AML-193 (cell line): ENCODE data around the gene MTM1.
A peak's percentile ranks its signal among the peaks of the same experiment; 100 is the strongest.

Experiments
- DNase-seq, 2 experiments: peaks; one replicate each; lab custom pipeline; 2025; lab: John Stamatoyannopoulos, UW

Gene MTM1

DNA sequence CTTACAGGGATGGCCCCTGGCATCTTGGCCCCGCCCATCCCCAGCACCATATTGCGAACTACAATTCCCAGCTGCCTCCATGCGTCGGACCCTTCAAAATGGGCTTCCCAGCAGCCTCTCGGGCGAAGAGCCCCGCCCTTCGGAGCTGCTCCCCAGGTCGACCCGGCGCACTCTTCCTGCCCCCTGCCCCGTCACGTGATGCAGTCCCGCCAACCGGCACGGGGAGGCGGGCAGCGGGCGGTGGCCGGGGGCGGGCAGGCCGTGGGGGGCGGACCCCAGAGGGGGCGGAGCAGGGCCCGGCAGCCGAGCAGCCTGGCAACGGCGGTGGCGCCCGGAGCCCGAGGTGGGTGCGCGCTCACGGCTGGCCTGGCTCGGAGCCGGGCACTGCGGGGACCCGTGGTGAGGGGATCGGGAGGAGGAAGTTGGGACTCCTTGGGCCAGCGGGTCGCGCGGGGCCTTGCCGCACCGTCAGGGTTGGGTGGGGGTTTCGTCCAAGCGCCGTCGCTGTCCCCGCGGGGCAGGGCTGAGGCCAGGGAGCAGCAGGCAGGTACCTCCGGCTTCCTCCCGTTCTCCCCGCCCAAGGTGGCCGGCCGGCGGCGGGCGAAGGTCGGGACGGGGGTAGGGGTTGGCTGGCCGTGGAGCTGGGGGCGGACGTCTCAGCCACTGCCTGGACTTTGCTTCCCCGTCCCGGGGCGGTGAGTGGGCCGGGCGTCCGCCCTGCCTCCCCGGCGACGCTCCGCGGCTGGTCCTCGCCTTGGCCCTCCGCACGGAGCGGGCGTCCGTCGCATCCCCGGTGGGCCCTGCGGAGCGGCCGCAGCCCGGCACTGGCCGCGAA, at the start of gene MTM1:
Gene MTM1, plus strand, starts transcription at position 302 of the 835 bp plus-strand sequence. CDS start 23,994 bp downstream, outside the sequence.
- peak; percentile 74 to 79 for DNase-seq

DNA sequence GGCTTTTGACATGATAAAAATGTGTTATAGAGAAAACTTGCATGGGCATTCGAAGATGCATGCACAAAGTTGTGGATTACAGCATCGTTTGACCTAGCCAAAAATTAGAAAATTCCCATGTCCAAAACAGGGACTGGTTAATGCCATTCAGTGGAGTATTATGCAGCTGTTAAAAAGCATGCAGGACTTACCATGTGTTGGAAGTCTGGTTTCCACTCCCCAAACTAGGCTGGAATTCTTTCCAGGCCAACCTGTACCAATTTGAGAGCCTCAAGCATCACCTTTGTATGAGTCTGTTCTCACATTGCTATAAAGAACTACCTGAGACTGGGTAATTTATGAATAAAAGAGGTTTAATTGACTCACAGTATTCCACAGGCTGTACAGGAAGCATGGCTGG, 45.9 kb upstream of the MTM1 start:
- no peak for DNase-seq

DNA sequence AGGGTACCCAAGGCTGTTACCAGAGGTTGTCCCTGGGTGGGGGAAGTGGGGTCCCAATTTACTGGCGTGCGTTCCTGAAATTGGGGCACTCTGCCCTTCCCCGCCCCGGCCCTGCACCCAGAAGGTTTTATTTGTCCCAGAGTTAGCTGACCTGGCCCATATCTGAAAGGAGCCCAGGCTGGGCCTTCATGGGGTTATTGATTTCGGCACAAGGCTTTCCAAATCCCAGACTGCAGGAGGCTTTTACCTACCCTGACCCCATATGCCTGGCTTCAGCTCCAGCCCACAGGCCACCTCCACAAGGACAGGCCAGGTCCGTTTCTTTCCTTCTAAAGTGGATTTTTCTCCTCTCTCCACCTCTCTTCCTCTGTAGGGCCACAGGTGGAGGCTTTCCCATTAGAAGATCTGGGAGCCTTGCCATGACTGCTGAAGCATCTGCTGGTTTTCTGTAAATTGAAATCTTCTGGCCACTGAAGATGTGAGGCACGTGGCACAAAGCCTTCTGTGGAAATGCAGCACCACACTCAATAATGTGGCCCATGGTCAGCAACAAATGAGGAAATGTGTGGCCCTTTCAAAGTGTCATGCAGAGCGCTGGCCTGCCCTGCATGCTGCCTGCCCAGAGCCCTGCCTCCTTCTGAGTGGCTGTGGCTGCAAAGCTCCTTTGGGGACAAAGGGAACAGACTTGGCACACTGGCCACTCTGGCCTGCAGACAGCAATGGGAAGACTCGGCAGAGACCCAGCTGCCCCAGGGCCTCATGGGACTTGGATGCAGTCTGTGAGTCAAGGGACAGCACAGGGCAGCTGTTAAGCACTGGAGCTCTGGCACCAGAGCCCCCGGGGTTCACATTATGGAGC, 43.1 kb upstream of the MTM1 start:
- no peak for DNase-seq

DNA sequence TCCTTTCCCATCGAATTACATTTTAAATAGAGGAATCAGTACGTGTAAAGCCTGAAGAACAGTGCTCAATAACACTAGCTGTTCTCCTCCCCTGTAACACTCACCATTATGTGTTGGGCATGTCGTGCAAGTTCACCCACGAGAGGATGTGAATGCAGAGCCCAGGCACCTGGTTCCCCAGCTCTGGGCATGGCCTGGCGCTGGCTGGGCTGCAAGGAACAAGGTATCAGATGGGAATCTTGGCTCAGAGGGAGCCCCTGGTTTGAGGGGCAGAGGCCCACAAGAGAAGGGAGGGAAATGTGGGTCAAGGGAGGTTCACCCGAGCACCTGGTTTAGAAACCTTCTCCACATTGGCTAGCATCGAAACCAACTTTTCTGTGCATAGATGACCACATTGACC, 41.7 kb upstream of the MTM1 start:
- DNase-seq: no peak

DNA sequence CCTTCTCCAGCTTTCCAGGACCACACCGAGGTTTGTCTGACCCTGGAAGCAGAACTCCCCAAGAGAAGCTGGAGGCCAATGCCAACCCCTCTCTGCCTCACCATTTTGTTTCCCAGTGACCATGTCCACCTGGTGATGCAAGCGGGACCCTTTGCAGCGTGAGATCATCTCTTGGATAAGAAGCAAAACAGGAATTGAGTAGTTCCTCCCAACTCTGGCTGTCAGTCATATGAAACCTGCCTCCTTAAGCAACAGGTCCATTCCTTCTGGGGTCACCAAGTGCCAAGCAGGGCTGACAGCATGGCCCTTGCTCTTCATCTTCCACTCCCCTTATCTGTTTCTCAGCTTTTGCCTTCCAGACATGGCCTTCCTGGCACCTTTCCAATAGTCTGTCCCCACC, 41.3 kb upstream of the MTM1 start:
- DNase-seq: no peak

DNA sequence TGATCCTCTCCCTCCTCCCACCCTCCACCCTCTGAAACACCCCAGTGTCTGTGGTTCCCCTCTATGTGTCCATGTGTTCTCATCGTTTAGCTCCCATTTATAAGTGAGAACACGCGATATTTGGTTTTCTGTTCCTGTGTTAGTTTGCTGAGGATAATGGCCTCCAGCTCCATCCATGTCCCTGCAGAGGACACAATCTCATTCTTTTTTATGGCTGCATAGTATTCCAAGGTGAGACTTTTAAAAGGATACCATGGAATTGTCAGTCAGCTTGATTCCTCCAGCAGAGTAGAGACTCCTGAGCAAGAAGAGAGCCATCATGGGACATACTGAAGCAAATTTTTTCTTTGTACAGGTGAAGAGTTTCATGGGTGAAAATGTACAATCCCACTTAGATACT, 38.8 kb upstream of the MTM1 start:
- no peak for DNase-seq

DNA sequence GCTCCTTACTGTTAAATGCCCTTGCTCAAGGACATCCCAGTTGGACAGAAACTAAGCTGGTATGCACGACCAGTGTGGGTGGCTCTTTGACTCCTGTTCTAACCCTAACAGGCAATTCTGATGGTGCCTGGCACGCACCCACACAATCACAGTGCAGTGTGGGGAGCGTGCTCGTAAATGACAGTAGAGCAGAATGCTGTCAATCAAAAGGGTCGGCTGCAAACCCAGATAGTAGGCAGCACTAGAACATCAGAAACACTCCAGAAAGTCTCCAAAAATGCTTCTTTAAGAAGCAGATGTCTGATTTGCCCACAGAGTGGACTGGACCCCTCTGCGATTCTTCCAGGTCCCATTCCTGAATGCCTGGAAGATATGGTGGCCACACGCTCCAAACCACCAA, 37.6 kb upstream of the MTM1 start:
- DNase-seq: no peak

DNA sequence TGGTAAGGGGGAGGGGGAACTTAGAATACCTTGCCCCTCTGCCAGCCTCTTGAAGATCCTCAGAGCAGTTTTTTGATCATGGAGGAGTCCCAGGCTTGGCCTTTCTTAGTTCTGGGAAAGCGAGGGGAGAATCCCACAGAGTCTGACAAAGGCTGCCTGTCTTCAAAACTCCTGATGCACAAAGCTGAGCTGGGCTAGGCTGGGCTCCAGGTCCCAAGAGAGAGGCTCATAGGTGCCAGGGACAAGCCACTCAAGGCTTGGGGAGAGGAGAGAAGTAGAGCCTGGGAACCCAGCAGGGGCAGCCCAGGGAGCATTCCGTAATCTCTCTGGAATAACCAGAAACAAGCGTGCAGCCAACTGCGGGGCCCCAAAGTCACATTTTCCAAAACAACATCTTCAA, 37.0 kb upstream of the MTM1 start:
- no peak for DNase-seq

DNA sequence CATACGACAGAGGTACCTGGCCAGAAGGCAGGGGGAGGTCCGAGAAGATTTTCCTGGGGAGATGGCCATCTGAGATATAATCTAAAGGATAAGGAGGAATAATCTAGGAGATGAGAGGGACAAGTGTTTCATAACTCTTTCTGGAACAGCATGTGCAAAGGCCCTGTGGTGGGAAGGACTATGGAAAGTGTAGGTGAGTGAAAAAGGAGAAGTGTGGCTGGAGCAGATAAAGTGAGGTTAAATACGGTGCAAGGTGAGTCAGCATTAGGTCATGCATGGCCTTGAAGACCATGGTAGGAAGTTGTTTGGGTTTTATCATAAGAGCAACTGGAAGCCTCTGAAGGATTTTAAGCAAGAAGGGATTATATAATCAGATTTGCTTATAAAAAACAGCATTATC, 34.6 kb upstream of the MTM1 start:
- DNase-seq: no peak

DNA sequence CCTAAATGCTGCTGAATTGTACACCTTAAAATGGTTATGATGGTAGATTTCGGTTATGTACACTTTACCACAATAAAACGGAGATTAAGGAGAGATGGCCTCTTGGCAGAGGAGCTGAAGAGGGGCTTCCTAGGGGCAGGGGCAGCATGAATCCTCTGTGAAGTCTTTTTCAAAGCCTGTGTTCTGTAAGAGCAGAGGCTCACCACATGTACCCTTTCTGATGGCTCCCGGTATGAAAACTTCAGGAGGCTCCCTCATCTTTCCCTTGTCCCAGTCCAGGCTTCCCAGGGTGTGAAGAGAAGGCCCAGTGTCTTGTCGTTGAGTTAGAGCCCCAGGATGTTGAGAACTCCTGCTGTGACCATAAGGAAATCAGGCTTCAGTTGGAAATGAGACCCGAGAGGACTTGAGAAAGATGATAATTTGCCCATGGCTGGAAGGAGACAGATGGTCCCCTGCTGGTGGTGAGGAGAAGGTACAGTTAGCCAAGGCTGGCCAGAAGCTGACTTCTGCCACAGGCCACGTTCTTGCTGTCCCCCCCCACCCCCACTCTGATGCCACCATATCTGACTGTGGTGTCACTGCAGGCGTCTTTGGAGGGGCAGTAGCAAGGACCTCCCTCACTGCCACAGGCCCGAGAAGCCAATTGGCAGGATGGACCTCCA, 31.8 kb upstream of the MTM1 start:
- peak in 1 of 2 experiments; percentile 1 for DNase-seq

DNA sequence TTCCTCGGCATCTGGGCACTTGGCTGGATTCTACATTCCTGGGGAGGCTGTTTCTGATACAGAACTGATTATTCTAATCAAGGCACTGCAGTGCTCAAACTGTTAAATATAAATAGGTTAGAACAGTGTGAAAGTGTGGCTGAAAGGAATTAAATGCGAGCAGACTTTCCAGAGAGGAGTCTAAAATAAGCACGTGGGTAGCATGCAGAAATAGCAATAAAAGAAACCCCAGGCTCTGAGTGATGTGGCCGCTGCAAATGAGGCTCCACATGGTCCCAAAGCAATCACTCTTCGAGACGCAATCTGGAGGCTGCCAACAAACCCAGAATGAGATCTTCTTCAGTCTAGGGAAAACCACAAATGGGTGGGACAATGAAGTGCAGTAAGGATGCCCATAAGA, 30.6 kb upstream of the MTM1 start:
- no peak for DNase-seq

DNA sequence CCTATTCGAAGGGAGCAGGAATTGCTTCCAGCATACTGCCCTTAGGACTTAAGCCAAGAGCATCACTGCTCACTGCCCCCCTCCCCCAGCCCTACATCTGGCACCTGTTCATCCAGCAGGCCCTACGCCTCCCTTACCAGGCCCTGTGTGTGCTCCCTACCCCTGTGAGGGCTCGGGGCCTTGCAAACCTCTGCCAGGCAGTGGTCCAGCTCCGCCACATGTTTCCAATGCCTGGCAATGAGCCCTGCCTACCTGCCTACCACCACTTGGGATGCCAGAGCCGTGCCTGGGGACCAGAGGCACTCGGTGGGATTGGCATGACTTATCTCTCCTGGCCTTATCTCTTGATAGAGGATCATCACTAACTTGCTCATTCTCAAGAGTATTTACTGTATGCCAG, 27.5 kb upstream of the MTM1 start:
- DNase-seq: no peak

DNA sequence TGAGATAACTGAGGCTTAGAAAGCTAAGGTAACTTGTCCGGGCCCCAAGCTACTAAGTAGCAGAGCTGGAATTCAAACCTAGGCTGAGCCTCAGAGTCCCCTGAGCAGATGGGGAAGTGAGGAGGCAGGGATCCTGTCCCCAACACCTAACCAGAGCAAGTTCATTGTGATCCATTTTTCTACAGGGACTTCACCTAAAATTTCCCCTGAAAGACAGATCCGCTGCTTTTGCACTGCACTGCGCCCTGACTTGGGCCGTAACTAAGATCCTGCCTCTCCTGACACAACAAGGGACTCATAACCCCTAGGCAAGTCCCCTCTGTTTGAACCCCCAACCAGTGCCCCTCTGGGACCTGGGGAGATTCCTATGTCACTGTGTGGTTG, 25.6 kb upstream of the MTM1 start:
- DNase-seq: no peak

DNA sequence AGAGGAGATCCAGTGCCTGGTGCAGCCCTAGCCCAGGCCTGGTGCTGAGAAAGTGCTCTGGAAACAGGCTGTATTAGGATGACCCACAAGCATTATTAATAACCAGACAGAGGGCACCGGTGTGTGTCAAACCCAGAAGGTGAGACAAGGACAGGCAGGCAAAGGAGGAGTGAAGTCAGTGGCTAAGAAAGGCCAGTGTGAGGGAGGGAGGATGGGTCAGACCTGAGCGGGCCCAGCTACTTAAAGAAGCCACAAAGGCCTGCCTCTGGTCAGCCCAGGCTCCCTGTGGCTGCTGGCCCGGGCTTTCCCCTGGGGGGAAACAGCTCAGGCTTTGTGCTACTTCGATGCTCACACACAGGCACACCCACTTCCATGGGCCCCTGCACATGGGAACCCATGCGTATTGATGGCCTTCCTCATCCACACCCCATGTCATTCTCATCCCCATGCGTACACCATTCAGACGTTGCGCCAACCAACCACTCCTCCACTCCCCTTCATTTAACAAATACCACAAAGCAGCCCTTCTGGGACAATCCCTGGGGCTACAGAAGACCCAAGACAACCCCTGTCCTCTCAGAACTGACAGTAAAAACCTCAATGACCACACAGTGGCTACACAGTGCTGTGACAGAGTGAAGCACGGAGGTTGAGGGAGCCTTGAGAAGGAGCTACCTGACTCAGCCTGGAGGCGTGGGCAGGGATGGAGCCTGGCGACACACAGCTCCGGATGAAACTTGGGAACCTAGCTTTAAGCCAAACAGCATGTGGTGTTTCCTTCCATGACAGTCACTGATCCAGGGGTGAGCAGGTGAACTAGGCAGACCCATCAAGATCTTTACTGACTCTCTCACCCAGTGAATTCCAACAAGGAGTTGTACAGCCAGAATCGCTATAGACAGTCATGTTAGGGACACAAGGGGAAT, 24.9 kb upstream of the MTM1 start:
- DNase-seq: no peak

DNA sequence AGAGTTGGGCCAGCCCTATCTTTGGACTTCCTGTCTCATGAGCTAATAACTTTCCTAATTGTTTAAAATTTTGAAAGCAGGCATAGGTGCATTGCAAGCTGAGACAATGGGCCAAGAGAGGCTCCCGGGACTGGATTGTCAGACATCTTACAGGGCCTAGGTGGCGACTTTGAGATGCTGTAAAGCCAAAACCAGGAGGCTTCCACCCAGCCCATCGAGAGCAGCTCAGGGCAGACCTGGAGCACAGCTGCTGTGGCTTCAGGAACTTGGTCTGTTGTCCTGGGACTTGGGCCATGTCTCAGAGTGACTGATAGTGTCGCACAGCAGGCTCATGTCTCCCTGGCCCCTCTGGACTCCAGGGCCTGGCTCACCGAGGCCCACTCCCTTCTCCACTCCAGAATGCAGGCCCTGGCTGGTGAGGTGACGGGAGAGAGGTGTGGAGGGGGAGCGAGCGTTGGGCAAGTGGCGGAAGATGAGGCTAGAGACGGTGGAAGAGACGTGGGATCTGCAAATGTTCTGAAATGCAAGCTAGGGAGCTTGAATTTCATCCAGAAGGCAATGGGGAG, 24.1 kb upstream of the MTM1 start:
- no peak for DNase-seq

DNA sequence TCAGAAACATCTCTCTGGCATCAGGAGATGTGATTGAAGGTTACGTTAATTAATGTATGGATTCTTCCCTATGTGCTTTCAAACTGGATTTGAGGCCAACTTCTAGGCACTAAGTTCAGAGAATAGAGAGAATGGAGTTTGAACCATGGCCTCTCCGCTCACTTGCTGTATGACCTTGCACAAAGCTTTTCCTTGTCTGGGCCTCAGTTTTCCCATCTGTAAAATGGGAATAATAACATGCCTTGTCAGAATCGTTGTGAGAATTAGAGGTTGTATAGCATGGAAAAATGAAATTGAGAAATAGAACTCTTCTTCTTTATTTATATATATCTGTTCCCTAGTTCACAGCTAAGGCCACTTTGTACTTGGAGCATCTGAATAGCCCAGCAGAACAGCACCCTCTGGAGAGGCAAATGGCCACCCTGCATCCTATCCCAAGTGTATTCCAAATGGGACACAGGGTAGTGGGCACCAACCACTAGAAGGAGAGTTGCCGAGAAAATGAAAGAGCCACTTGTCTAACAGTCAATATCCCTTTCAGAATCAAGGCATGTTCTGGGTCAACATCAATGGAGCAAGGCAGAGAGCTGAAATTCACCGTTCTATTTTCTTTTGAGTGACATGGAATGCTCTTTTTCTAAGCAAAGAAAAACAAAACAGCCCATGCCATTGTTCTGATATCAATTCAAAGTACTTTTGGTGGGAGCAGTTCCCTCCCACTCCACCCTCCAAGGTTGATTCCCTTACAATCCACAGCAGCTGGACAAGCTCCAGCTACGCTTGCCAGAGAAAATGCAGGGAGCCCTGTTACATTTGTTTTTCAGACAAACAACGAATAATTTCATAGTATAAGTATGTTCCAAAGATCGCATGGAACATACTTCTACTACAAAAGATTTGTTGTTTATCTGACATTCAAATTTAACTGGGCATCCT, 23.3 kb upstream of the MTM1 start:
- no peak for DNase-seq

DNA sequence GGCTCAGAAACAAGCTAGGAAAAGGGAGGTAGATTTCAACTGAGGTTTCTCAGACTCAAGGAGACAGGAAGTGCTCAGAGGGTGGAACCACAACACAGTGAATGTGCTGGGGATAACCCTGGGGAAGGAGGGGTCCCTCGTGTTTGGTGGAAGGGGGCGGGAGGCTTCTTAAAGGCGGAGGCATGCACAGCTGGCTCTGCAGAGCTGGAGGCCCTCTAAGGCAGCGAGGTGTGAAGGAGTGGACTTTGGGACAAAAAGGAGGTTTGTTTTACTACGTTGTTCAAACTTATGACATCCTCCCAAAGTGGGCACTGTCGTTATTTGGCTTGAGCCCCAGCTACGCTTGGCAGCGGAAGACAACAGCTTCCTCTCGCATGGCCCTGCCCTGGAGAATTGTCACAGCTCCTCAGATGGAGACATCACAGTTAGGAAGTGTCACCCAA, 21.7 kb upstream of the MTM1 start:
- DNase-seq: no peak

DNA sequence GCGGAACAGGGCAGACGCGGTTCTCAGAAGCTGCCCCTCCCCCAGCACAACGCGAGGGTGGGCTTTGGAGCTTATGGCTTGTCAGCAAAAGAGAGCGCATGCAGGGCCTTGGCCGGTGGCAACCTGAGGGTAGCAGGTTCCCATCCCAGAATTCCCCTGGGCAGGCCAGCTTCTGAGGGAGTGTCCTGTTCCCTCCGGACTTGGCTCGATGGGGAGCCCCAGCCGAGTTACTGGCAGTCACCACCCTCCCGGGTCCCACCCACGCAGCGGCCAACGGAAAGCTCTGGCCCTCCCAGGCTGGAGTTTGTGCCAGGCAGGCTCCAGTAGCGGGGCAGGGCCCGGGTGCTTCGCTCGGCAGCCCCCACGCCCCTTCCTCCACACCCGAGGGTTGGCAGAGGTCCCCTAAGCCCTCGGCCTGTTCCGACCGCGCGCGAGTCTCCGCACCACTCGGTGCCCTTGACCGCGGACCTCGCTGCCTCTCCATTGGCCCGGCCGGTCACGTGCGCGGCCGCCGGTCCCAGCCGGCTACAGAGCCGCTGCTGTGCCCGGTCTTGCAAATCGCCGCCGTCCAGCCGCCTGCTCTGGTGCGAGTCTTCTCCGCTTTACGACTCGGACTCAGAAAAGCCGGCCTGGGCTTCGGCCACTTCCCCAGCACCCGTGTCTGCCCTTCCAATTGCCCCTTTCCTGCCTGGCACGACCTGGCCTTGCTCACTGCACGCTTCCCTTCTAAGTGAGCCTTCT, 20.9 kb upstream of the MTM1 start:
- DNase-seq: no peak

DNA sequence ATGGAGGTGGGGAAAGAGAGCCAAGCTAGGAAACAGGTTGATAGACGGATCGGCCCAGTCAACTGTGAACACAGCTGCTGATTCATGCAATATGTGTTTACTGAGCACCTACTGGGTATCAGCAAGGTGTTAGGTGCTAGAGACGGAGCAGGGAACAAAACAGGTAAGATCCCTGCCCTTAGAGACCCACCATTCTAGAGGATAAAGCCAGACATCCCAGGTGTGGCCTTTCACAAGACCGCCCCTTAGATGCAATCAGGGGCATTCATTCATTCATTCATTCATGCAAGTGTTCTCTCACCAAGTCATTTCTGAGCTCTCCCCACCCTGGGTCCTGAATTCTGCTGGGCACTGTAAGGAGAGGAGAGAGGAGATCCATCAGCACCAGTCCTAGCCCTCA, 20.2 kb upstream of the MTM1 start:
- no peak for DNase-seq
